GM21367 (cell line): ENCODE measurements around the gene ZNF780B.

Experiments used
- ATAC-seq: cut with Tn5 transposase; IDR thresholded peaks from one replicate; pipeline ENCODE4 v1.9.1; 2021; ENCODE audit not compliant: unreplicated experiment

Gene ZNF780B

GRCh38 chr19:40055832-40056504 is at the start of gene ZNF780B:
TSS of gene ZNF780B (minus strand) at chr19:40056231. CDS start at chr19:40050332, 5,899 bp downstream.
- ATAC-seq = peak; percentile 81

GRCh38 chr19:40104754-40105153 is 48.7 kb upstream of the ZNF780B start:
- no peak for ATAC-seq

- ATAC-seq = no peak
Measured at GRCh38 chr19:40103600-40103999, 47.6 kb upstream of the ZNF780B start.

GRCh38 chr19:40101813-40102212 is 45.8 kb upstream of the ZNF780B start:
- no peak for ATAC-seq

- no peak for ATAC-seq
Measured at GRCh38 chr19:40093416-40093815, 37.4 kb upstream of the ZNF780B start.

GRCh38 chr19:40091205-40092129 is 35.4 kb upstream of the ZNF780B start:
- ATAC-seq = no peak

- peak; percentile 76 for ATAC-seq
Measured at GRCh38 chr19:40090241-40091204, 34.5 kb upstream of the ZNF780B start, which contains the start of gene ZNF780A. TSS of gene ZNF780A (minus strand) at chr19:40090943. CDS start at chr19:40084753, 6,190 bp downstream.

GRCh38 chr19:40089462-40089861 is 33.4 kb upstream of the ZNF780B start:
- no peak for ATAC-seq

GRCh38 chr19:40088299-40089047 is 32.4 kb upstream of the ZNF780B start:
- ATAC-seq = no peak

- ATAC-seq = no peak
Measured at GRCh38 chr19:40084948-40085347, 28.9 kb upstream of the ZNF780B start.

GRCh38 chr19:40081411-40081810 is 25.4 kb upstream of the ZNF780B start:
- no peak for ATAC-seq

GRCh38 chr19:40080289-40080688 is 24.3 kb upstream of the ZNF780B start:
- ATAC-seq = no peak

GRCh38 chr19:40078377-40078776 is 22.3 kb upstream of the ZNF780B start:
- ATAC-seq = no peak

GRCh38 chr19:40070058-40070457 is 14.0 kb upstream of the ZNF780B start:
- ATAC-seq = no peak

GRCh38 chr19:40059624-40060023 is 3.6 kb upstream of the ZNF780B start:
- no peak for ATAC-seq

- no peak for ATAC-seq
Measured at GRCh38 chr19:40057166-40057565, 1.1 kb upstream of the ZNF780B start.

- no peak for ATAC-seq
Measured at GRCh38 chr19:40056505-40056904, 474 bp upstream of the ZNF780B start.

GRCh38 chr19:40055049-40055448 is 982 bp downstream of the ZNF780B start:
- ATAC-seq = no peak

GRCh38 chr19:40054632-40055031 is 1.4 kb downstream of the ZNF780B start:
- ATAC-seq = no peak

GRCh38 chr19:40053491-40053890 is 2.5 kb downstream of the ZNF780B start:
- ATAC-seq = no peak
